Suprapubic skin (tissue), 4 donors: Measurements from ENCODE around the gene HAUS7. TPM values are rescaled to one million over a fixed set of nuclear protein-coding genes. Genes with fewer than 3 reads are reported as not detected.

Experiments
- DNase-seq, 2 donors: peaks; one replicate each; pipeline ENCODE4 v3.0.0-alpha.2; 2019; ENCODE audit warnings: low spot score in 2 of 2
- H3K27ac ChIP-seq: fragments of 200-600 bp; sonication (generic); one replicate; pipeline ENCODE4 v1.5.1; 2019
- H3K27me3 ChIP-seq: fragments of 200-600 bp; sonication (generic); one replicate; pipeline ENCODE4 v1.5.1; 2019
- H3K36me3 ChIP-seq: fragments of 200-600 bp; sonication (generic); one replicate; pipeline ENCODE4 v1.5.1; 2019
- H3K4me1 ChIP-seq: fragments of 200-600 bp; sonication (generic); one replicate; pipeline ENCODE4 v1.5.1; 2019
- H3K4me3 ChIP-seq: fragments of 200-600 bp; sonication (generic); one replicate; pipeline ENCODE4 v1.5.1; 2019; ENCODE audit warnings: mild to moderate bottlenecking
- H3K9me3 ChIP-seq: fragments of 200-600 bp; sonication (generic); one replicate; pipeline ENCODE4 v1.5.1; 2019
- EP300 ChIP-seq: sonication (generic); formaldehyde crosslinking; IDR thresholded peaks from one replicate; pipeline ENCODE4 v1.6.1; 2017; ENCODE audit warnings: antibody characterized with exemption
- POLR2A ChIP-seq, 2 donors: fragments of 450-650 bp; IDR thresholded peaks; one replicate each; pipeline ENCODE4 v1.6.1; 2017; ENCODE audit warnings: antibody characterized with exemption in 2 of 2, mild to moderate bottlenecking in 2 of 2, moderate library complexity in 2 of 2
- POLR2AphosphoS5 ChIP-seq, 3 donors: sonication (generic); formaldehyde crosslinking; IDR thresholded peaks; one replicate each; pipeline ENCODE4 v1.6.1; 2017; ENCODE audit warnings: antibody characterized with exemption in 3 of 3
- WGBS: methylation state at CpG from one replicate; pipeline ENCODE4 v1.1.5; 2018; 5-methylcytosine and 5-hydroxymethylcytosine counted together
- total RNA-seq, 4 donors: library from RNA; depleted of rRNA; stranded (reverse); fragments of >200 nt; gene quantifications; one replicate each; pipeline ENCODE4 v1.1.0, GENCODE V29; 2016
- TF ChIP-seq, protein P1 (sequence below), 2 donors: fragments of 200-600 bp in 1 of 2; fragments of 450-650 bp in 1 of 2; sonication (generic) in 1 of 2; IDR thresholded peaks; one replicate each; pipeline ENCODE4 v1.5.1; 2016 to 2019; ENCODE audit warnings: antibody characterized with exemption in 2 of 2, mild to moderate bottlenecking in 1 of 2, moderate library complexity in 1 of 2

The HAUS7 gene
- total RNA-seq, 4 donors from 2014 or later, result 16.4 to 43.4 (median 18.9) TPM

DNA sequence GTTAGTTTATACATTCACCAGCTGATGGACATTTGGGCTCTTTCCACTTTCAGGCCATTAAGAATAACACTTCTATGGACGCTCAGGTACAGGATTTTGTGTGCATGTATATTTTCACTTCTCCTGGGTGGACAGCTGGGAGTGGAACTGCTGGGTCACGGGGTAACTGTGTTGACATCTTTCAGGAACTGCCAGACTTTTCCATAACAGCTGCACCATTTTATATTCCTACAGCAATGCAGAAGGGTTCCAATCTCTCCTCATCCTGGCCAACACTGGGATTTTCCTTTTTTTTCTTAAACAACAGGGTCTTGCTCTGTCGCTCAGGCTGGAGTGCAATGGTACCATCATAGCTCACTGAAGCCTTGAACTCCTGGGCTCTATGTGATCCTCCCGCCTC is 11.9 kb downstream of the HAUS7 start:
- WGBS, result 87% methylated on average over 4 of the region's 4 CpGs

DNA sequence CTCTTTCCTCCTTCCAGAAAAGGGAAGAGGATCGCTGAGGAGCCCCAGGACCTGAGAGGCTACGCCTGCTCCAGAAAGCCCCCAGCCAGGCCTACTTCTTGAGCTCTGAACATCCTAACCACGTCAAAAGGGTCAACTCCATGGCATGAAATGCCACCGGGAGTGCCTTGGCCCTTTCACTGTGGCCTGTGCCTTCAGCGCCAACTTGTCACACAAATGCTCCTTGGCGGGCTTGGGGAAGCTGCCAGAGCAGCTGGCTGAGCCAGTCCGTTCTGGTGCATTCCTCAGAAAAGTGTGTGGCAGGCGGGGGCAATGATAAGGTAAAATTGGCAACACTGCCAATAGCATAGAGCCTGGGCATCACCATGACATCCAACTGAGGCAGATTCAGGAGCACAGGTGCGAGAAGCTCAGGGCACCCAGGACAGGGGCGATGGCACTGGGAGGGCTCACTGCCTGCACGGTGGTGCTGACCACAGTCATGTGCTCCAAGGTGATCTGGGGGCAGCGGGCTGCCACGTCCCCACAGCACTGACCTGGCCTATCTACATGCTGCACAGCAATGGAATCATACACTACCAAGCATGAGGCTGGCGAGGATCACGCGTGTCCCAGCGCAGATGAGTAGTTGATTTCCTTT is 12.4 kb downstream of the HAUS7 start:
- TF ChIP-seq, protein P1, sequence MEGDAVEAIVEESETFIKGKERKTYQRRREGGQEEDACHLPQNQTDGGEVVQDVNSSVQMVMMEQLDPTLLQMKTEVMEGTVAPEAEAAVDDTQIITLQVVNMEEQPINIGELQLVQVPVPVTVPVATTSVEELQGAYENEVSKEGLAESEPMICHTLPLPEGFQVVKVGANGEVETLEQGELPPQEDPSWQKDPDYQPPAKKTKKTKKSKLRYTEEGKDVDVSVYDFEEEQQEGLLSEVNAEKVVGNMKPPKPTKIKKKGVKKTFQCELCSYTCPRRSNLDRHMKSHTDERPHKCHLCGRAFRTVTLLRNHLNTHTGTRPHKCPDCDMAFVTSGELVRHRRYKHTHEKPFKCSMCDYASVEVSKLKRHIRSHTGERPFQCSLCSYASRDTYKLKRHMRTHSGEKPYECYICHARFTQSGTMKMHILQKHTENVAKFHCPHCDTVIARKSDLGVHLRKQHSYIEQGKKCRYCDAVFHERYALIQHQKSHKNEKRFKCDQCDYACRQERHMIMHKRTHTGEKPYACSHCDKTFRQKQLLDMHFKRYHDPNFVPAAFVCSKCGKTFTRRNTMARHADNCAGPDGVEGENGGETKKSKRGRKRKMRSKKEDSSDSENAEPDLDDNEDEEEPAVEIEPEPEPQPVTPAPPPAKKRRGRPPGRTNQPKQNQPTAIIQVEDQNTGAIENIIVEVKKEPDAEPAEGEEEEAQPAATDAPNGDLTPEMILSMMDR (IDR thresholded peaks at IDR 0.05), result no peak
- TF ChIP-seq POLR2A (IDR thresholded peaks at IDR 0.05), result no peak
- TF ChIP-seq POLR2AphosphoS5 (IDR thresholded peaks at IDR 0.05), result no peak
- no peak for TF ChIP-seq EP300
- no peaks in the 10 kb centered on the region for H3K9me3 ChIP-seq
- H3K4me1 ChIP-seq, result peaks cover 4% of the 10 kb centered on the region
- no peak overlapping the region for H3K4me3 ChIP-seq
- H3K27me3 ChIP-seq, result no peaks in the 10 kb centered on the region
- no peak overlapping the region for H3K27ac ChIP-seq
- no peak for DNase-seq
- WGBS, result 94% methylated on average over 7 of the region's 17 CpGs
- H3K36me3 ChIP-seq, result peaks cover 8% of the 10 kb centered on the region

More for the DNA sequence above, 11.9 kb downstream of the HAUS7 start:
- Histone ChIP-seq H3K36me3 (peaks cover 8% of the 10 kb centered on the region), H3K27ac (no peak overlapping the region), H3K4me3 (no peak overlapping the region), H3K9me3 (no peaks in the 10 kb centered on the region), H3K27me3 (no peaks in the 10 kb centered on the region), H3K4me1 (peaks cover 4% of the 10 kb centered on the region)
- TF ChIP-seq, protein P1 (IDR thresholded peaks at IDR 0.05), result no peak
- no peak for TF ChIP-seq POLR2A (IDR thresholded peaks at IDR 0.05)
- no peak for TF ChIP-seq EP300
- TF ChIP-seq POLR2AphosphoS5 (IDR thresholded peaks at IDR 0.05), result no peak
- DNase-seq, result no peak

DNA sequence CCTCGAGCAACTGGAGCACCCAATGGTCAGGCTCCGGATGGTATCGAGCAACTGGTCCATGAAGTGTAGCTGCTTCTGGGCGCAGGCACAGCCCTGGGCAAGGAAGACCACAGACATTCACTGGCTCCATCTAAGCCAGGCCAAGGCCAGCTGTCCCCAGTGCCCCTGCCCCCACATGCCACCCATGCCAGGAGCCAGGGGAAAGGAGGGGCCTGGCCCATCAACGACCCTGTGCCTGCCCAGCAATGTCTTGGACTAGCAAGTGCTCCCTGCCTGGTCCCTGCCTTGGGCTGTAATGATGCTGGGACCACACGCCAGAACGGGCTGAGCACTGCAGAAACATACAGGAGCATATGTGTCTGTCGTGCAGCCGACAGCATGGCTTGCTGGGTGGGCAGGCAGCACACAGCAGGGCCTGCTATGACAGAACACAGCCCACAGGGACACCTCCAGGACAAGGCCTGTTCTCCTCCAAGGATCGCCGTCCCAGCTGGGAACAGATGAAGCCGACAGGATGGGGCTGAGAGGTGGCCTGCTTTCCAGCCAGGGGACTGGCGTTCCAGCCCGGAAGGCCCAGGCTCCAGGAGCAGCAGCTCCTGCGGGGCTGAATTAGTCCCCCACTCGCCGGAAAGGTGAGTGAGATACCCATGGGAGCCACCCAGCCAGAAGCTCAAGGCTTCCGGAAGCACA is 13.1 kb downstream of the HAUS7 start:
- no peak overlapping the region for H3K4me3 ChIP-seq
- no peaks in the 10 kb centered on the region for H3K27me3 ChIP-seq
- WGBS, result 83% methylated on average over 3 of the region's 18 CpGs
- no peak for TF ChIP-seq POLR2A (IDR thresholded peaks at IDR 0.05)
- TF ChIP-seq, protein P1 (IDR thresholded peaks at IDR 0.05), result no peak
- TF ChIP-seq POLR2AphosphoS5 (IDR thresholded peaks at IDR 0.05), result no peak
- no peak for TF ChIP-seq EP300
- peaks cover 8% of the 10 kb centered on the region for H3K36me3 ChIP-seq
- no peaks in the 10 kb centered on the region for H3K9me3 ChIP-seq
- no peak overlapping the region for H3K27ac ChIP-seq
- peaks cover 4% of the 10 kb centered on the region for H3K4me1 ChIP-seq
- DNase-seq, result no peak

DNA sequence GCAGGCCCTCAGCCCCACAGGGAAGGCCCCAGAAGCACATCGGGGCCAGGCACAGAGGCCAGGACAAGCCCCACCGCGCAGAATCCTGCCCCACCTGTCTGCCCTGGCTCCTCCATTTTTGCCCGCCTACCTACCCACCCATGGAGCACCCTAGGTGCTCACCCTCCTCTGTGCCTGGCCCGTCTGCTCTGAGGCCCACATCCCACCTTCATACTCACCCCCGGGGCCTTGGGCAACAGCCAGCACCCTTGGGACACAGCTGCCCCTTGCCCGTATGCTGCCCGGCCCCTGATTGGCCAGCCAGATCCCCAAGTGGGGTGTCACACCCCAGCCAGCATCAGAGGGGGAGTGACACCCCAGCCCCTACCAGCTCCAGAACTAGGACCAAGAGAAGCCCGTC is 13.7 kb downstream of the HAUS7 start:
- H3K4me1 ChIP-seq, result peaks cover 4% of the 10 kb centered on the region
- no peaks in the 10 kb centered on the region for H3K9me3 ChIP-seq
- H3K27ac ChIP-seq, result no peak overlapping the region
- H3K4me3 ChIP-seq, result no peak overlapping the region
- WGBS, result 92% methylated on average over 2 of the region's 9 CpGs
- H3K36me3 ChIP-seq, result peaks cover 8% of the 10 kb centered on the region
- no peaks in the 10 kb centered on the region for H3K27me3 ChIP-seq
- TF ChIP-seq, protein P1 (IDR thresholded peaks at IDR 0.05), result no peak
- no peak for TF ChIP-seq POLR2AphosphoS5 (IDR thresholded peaks at IDR 0.05)
- TF ChIP-seq POLR2A (IDR thresholded peaks at IDR 0.05), result no peak
- TF ChIP-seq EP300, result no peak
- DNase-seq, result no peak

DNA sequence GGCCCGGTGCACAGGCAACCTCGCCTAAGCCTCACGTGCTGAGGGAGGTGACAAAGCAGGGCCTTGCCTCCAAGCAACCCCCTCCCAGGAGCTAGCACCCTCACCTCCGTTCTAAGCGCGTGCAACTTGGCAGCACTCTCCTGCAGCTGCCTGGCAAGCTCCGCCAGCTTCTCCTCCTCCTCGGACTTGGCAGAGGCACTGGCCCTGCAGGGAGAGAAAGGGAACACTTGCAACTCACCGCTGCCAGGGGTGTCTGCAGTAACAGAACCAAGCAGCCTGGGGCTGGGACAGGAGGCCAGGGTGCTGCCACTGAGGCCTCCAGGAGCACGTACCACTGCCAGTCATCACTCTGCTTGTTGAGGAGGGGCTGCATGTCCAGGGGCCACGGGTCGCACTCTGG is 14.2 kb downstream of the HAUS7 start:
- no peak for DNase-seq
- Histone ChIP-seq H3K27ac (no peak overlapping the region), H3K36me3 (peaks cover 8% of the 10 kb centered on the region), H3K4me1 (peaks cover 4% of the 10 kb centered on the region), H3K4me3 (no peak overlapping the region), H3K27me3 (no peaks in the 10 kb centered on the region), H3K9me3 (no peaks in the 10 kb centered on the region)
- no peak for TF ChIP-seq POLR2A (IDR thresholded peaks at IDR 0.05)
- TF ChIP-seq, protein P1 (IDR thresholded peaks at IDR 0.05), result no peak
- no peak for TF ChIP-seq EP300
- TF ChIP-seq POLR2AphosphoS5 (IDR thresholded peaks at IDR 0.05), result no peak
- no CpG with 5 or more reads among the region's 12 CpGs for WGBS
